ENCODE results near the gene GRM7. TPM values are rescaled to one million over a fixed set of nuclear protein-coding genes. Genes with fewer than 3 reads are reported as not detected.

The GRM7 gene
- total RNA-seq, 1 donor from 2014 or later: not detected

GRCh38 chr3:7275396-7275795 lies 414.5 kb downstream of the GRM7 start:
- ATAC-seq: no peak
- no peak for DNase-seq
- intact Hi-C loops (cut with micrococcal nuclease): no loop called here

DNA sequence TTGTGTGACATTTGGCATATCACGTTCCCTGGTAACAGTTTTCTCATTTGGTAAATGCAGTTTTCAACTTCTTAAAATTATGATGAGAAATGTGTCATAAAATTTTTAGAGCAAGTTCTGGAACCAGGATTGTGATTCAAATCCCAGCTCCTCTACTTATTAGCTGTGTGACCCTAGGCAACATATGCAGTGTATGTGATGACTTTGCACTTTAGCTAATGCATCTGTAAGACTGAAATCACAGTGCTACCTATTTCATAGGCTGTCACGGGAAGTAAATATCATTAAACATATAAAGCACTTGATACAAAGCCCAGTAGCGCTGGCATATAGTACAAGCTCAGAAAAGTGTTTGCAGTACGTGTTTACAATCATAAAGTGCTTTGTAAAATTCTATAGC lies 419.4 kb downstream of the GRM7 start:
- intact Hi-C loops (cut with micrococcal nuclease): loop anchor here (10.0 kb wide), 1 partner anchor 264 kb away; no protein-coding TSS in a partner anchor
- DNase-seq: no peak
- ATAC-seq: no peak

- ATAC-seq: no peak
- intact Hi-C loops (cut with micrococcal nuclease): loop anchor here (10.0 kb wide), 1 partner anchor 262 kb away; no protein-coding TSS in a partner anchor
- no peak for DNase-seq
Observed at GRCh38 chr3:7282988-7283387, 422.1 kb downstream of the GRM7 start.

- DNase-seq (no peak), ATAC-seq (no peak)
- intact Hi-C loops (cut with micrococcal nuclease): loop anchor here (10.0 kb wide), 1 partner anchor 259 kb away; no protein-coding TSS in a partner anchor
Observed at GRCh38 chr3:7285505-7285904, 424.6 kb downstream of the GRM7 start.

GRCh38 chr3:7288133-7288532 lies 427.2 kb downstream of the GRM7 start:
- no peak for ATAC-seq
- intact Hi-C loops (cut with micrococcal nuclease): loop anchor here (10.0 kb wide), 1 partner anchor 257 kb away; no protein-coding TSS in a partner anchor
- DNase-seq: no peak

- intact Hi-C loops (cut with micrococcal nuclease): loop anchor here (10.0 kb wide), 1 partner anchor 256 kb away; no protein-coding TSS in a partner anchor
- ATAC-seq: peak; percentile 45
- DNase-seq: no peak
Observed at GRCh38 chr3:7289121-7289520, 428.2 kb downstream of the GRM7 start.

DNA sequence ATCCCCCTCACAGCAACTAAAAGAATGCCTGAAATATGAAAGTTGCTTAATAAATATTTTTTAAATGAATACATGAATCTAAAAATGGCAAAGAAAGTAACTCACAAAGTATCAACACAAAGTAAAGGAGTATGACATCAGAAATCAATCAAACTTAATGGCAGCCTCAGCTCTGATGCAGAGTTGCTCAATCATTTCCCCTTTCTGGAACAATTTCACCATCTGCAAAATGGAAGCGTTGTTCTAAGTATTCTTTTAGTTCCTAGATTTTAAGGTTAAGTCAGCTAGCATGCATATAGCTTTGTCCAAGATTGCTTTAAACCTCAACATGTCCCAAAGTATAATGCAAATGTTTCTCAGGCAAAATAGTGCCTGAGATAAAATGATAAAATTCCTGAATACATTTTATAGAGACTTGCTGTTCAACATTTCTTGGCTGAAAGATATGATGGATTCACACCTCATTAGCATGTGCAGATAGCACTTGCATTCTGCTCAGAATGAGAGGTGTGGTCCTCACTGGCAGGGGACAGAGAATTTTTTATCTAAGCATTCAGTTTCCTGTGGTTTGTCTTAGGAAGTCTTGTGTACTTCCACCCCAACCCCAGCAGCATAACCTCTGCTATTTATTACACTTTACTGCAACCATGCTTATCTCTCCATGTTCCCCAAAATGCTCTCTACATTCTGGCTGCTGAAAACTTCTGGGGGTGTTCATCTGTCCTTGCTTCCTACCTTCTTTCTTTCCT lies 429.3 kb downstream of the GRM7 start:
- intact Hi-C loops (cut with micrococcal nuclease): no loop called here
- DNase-seq: no peak
- ATAC-seq: no peak

GRCh38 chr3:7292362-7292761 lies 431.4 kb downstream of the GRM7 start:
- no peak for DNase-seq
- no peak for ATAC-seq
- intact Hi-C loops (cut with micrococcal nuclease): no loop called here

DNA sequence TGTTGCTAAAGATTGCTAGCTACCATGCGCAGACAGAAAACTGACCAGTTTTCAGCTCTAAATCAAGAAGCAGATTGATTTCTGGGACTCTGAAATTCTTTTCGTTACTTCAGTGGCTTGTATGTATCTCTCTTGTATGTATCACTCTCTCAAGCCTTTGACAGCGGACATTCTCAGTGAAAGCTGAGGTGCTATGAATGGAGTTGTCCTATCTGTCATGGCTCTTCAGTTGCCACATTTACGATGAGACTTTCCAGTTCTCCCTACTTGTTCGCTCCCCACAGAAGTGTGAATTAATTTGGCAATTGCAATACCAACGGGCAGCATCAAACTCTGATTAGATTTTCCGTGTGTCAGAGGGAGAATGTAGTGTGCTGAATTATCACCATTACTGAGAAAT lies 432.4 kb downstream of the GRM7 start:
- ATAC-seq (peak; percentile 78), DNase-seq (no peak)
- intact Hi-C loops (cut with micrococcal nuclease): no loop called here

GRCh38 chr3:7305561-7305960 lies 444.6 kb downstream of the GRM7 start:
- ATAC-seq (no peak), DNase-seq (no peak)
- intact Hi-C loops (cut with micrococcal nuclease): no loop called here

GRCh38 chr3:7306901-7307300 lies 446.0 kb downstream of the GRM7 start:
- intact Hi-C loops (cut with micrococcal nuclease): no loop called here
- no peak for ATAC-seq

DNA sequence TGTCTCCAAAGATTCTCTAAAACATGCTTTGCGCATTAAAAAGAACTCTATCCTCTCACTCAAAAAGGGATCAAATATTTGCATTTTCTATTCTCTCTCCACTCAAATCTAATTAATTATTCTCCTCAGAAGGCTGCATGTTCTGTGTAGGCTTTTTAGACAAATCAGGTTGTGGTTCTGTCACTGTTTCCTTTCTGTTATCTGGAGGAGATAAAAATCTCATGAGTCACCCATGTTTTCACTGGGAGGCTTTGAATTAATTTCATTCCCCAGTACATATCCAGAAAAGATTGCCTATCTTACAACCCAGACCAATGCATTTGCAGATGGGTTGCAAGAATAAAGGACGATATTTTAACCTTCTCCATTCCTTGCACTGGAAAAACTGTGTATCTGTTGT lies 446.5 kb downstream of the GRM7 start:
- intact Hi-C loops (cut with micrococcal nuclease): no loop called here
- ATAC-seq: peak; percentile 38

More at GRCh38 chr3:7306901-7307300, 446.0 kb downstream of the GRM7 start:
- no peak for DNase-seq

GRCh38 chr3:7309641-7310102 lies 448.8 kb downstream of the GRM7 start:
- DNase-seq: peak; percentile 65
- peak; percentile 96 for ATAC-seq

More for the DNA sequence above, 446.5 kb downstream of the GRM7 start:
- DNase-seq: no peak

GRCh38 chr3:7315037-7315436 lies 454.1 kb downstream of the GRM7 start:
- no peak for DNase-seq
- intact Hi-C loops (cut with micrococcal nuclease): no loop called here
- no peak for ATAC-seq

More at GRCh38 chr3:7309641-7310102, 448.8 kb downstream of the GRM7 start:
- intact Hi-C loops (cut with micrococcal nuclease): no loop called here

DNA sequence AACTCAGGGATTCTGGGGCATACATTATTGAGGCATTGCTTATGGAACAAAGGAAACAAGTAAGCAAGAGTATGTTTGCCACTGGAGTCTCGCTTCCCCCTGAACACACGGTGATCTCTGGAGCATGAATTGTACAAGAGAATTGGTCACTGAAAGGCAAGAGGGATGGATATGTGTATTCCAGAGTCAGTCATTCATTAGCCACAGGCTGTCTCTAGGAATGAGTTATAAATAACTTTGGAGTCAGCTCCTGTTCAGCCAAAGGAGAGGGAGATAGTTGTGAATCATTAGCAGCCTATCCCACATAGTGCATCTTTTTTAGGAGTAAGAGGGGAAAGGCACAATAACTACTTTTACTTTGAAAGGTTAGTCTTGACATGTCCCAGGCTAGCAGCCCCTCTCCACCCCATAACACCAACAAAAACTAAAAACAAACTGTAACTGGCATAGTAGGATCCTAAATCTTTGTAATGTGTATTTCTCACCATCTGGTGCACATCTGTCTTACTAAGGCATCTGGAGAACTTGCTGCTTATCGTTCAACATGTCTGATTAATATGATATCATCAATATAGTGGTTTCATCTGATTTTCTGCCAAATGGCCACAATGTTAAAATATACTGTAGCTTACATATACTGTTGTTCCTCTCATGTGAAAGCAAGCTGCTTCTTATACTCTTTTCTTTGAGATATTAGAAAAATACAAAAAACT lies 462.2 kb downstream of the GRM7 start:
- ATAC-seq (peak; percentile 30), DNase-seq (no peak)
- intact Hi-C loops (cut with micrococcal nuclease): no loop called here

- ATAC-seq (no peak), DNase-seq (no peak)
- intact Hi-C loops (cut with micrococcal nuclease): no loop called here
Observed at GRCh38 chr3:7328339-7328738, 467.4 kb downstream of the GRM7 start.

DNA sequence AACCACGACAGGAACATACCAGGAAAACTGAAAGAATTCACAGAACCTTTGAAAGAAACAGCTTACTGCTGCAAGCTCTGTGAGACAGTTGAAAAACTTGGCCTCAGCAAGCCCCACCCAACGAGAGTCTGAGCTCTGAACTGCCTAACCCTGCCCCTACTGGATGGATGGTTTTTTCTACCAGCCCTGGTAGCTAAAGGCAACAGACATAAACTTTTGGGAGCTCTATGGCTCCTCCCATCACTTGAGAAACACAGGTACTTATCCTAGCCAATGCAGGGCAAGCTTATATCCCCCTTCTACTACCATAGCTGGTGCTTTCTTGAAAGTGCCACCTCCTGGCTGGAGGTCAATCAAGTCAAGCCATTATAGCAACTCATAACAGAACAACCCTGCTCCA lies 471.8 kb downstream of the GRM7 start:
- DNase-seq (no peak), ATAC-seq (no peak)
- intact Hi-C loops (cut with micrococcal nuclease): no loop called here

GRCh38 chr3:7333125-7333524 lies 472.2 kb downstream of the GRM7 start:
- ATAC-seq: no peak
- intact Hi-C loops (cut with micrococcal nuclease): no loop called here
- no peak for DNase-seq

DNA sequence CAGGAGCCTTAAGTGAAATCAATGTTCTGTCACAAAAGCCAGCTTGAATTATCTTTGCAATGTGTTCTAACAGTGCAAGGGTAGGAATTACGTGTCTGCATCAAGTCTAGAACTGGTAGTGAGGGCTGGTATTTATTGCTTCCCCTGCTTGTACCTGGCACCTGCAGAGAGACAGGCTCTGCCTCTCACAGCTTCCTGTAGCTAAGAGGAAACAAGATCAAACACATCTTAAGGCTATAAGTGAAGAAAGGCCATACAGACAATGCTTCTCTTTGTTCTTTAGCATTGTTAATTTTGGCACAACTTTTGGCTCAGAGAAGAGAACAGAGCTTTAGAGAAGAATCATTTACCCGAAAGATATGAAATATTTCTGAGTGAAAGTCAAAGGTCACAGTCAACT lies 479.9 kb downstream of the GRM7 start:
- intact Hi-C loops (cut with micrococcal nuclease): no loop called here
- DNase-seq: no peak
- no peak for ATAC-seq

- intact Hi-C loops (cut with micrococcal nuclease): no loop called here
- DNase-seq: no peak
- no peak for ATAC-seq
Observed at GRCh38 chr3:7346364-7346763, 485.4 kb downstream of the GRM7 start.

Data from left ventricle myocardium superior (tissue), 1 donor.